Activated B cell treated with CpG ODN at 0.5 μM for 24 hours (primary cell): ENCODE measurements around the gene NFIL3. TPM values are rescaled to one million over a fixed set of nuclear protein-coding genes. Genes with fewer than 3 reads are reported as not detected.
"Not testable (repeated sequence)": the region's sequence is repeated elsewhere in the genome, so short reads cannot be mapped to it uniquely, and the experiment has no call there.

Source experiments
- ATAC-seq: fragments of 200-7000 bp; cut with Tn5 transposase; one replicate; pipeline ENCODE4 v1.10.0; 2021; ENCODE audit warnings: low read depth, mild to moderate bottlenecking, moderate library complexity
- CTCF ChIA-PET: fragments of 350-600 bp; sonication (Branson Sonifier 250); formaldehyde crosslinking; loops from one replicate; lab custom pipeline; 2021; ENCODE audit warnings: antibody characterized with exemption; lab: Charles Lee
- POLR2A ChIA-PET: fragments of 350-600 bp; sonication (Branson Sonifier 250); formaldehyde crosslinking; loops from one replicate; lab custom pipeline; 2021; ENCODE audit warnings: antibody characterized with exemption; lab: Charles Lee
- DNase-seq: peaks from one replicate; pipeline ENCODE4 v3.0.0; 2022
- H3K27ac Mint-ChIP-seq: one replicate; pipeline ENCODE4 v1.8.0; 2020; ENCODE audit warnings: mixed read lengths
- H3K27me3 Mint-ChIP-seq: one replicate; pipeline ENCODE4 v1.8.0; 2021; ENCODE audit warnings: mixed read lengths
- H3K36me3 Mint-ChIP-seq: one replicate; pipeline ENCODE4 v1.8.0; 2021; ENCODE audit warnings: low read depth, mixed read lengths
- H3K4me1 Mint-ChIP-seq: one replicate; pipeline ENCODE4 v1.8.0; 2021; ENCODE audit warnings: mixed read lengths
- H3K4me3 Mint-ChIP-seq: one replicate; pipeline ENCODE4 v1.8.0; 2020; ENCODE audit warnings: mild to moderate bottlenecking, mixed read lengths
- H3K9me3 Mint-ChIP-seq: one replicate; pipeline ENCODE4 v1.8.0; 2020; ENCODE audit warnings: mixed read lengths
- intact Hi-C: fragments of 100-400 bp; cut with micrococcal nuclease; formaldehyde crosslinking; loops from one replicate; pipeline ENCODE4 v1.15.1; 2024
- total RNA-seq: library from RNA; stranded (reverse); gene quantifications from 2 replicates; pipeline ENCODE4 v1.2.3, GENCODE V29; 2022
- TF ChIP-seq, protein P1 (sequence below): fragments of 200-600 bp; IDR thresholded peaks from one replicate; pipeline ENCODE4 v1.8.0; 2022; ENCODE audit warnings: antibody characterized with exemption, mild to moderate bottlenecking

NFIL3 gene
- total RNA-seq, 1 donor from 2014 or later = 3.1 TPM

DNA sequence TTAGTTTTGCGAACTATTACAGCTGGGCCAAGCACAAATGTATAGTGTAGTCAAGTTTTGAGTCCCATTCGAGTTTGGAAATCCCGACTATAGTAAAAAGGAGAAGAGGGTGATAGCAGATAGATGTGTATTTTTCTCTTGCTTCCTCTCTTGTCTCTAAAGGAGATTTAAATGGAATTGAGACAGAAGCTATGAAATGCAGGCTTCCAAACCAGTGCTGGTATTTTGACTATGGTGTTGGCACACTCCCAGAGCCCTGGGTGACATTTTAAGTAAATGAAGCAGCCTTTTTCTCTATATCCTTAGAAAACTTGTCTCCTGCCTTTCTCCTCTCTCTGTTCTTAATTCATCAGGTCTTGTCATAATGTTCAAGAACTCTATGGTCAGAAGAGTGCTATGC, 44.2 kb downstream of the NFIL3 start:
- no peaks in the 10 kb centered on the region for H3K36me3 Mint-ChIP-seq
- no peak overlapping the region for H3K4me3 Mint-ChIP-seq
- ATAC-seq = no peak
- ChIA-PET POLR2A (no interaction called here), CTCF (no interaction called here)
- no peak overlapping the region for H3K27ac Mint-ChIP-seq
- TF ChIP-seq, protein P1, sequence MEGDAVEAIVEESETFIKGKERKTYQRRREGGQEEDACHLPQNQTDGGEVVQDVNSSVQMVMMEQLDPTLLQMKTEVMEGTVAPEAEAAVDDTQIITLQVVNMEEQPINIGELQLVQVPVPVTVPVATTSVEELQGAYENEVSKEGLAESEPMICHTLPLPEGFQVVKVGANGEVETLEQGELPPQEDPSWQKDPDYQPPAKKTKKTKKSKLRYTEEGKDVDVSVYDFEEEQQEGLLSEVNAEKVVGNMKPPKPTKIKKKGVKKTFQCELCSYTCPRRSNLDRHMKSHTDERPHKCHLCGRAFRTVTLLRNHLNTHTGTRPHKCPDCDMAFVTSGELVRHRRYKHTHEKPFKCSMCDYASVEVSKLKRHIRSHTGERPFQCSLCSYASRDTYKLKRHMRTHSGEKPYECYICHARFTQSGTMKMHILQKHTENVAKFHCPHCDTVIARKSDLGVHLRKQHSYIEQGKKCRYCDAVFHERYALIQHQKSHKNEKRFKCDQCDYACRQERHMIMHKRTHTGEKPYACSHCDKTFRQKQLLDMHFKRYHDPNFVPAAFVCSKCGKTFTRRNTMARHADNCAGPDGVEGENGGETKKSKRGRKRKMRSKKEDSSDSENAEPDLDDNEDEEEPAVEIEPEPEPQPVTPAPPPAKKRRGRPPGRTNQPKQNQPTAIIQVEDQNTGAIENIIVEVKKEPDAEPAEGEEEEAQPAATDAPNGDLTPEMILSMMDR = no peak
- peaks cover 6% of the 10 kb centered on the region for H3K27me3 Mint-ChIP-seq
- H3K4me1 Mint-ChIP-seq = no peaks in the 10 kb centered on the region
- intact Hi-C loops = no loop called here
- no peak for DNase-seq
- H3K9me3 Mint-ChIP-seq = peaks cover 3% of the 10 kb centered on the region

DNA sequence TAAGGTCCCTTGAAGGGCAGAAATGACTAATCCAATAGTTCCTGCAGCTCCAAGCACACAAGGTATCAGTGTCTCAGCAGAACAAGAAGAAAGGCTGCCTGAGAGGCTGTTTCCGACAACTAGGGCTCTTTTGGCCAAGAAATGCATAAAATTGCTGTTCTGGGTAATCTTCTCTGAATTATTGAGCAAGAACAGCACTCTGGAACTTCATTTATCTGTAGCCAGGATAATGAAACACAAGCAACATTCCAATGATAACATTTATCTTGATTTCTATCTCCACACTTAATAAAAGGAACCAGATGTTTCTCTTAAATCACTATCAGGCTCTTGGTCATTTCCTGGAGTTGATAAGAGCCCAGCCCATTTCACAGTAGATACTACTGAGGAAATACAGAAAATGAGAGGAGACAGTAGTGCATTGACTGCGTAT, 44.9 kb downstream of the NFIL3 start:
- H3K9me3 Mint-ChIP-seq = peaks cover 3% of the 10 kb centered on the region
- DNase-seq = no peak
- ChIA-PET POLR2A (no interaction called here), CTCF (no interaction called here)
- no peak overlapping the region for H3K27ac Mint-ChIP-seq
- TF ChIP-seq, protein P1 = no peak
- H3K36me3 Mint-ChIP-seq = no peaks in the 10 kb centered on the region
- intact Hi-C loops = no loop called here
- H3K4me3 Mint-ChIP-seq = no peak overlapping the region
- no peaks in the 10 kb centered on the region for H3K4me1 Mint-ChIP-seq
- peaks cover 6% of the 10 kb centered on the region for H3K27me3 Mint-ChIP-seq
- ATAC-seq = no peak

DNA sequence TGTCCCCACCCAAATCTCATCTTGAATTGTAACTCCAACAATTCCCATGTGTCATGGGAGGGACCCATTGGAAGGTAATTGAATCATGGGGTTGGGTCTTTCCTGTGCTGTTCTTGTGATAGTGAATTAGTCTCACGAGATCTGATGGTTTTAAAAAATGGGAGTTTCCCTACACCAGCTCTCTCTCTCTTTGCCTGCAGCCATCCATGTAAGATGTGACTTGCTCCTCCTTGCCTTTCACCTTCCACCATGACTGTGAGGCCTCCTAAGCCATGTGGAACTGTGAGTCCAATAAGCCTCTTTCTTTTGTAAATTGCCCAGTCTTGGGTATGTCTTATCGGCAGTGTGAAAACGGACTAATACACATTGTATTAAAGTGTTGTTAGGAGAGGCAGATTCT, 45.6 kb downstream of the NFIL3 start:
- H3K27ac Mint-ChIP-seq, DNase-seq, H3K36me3 Mint-ChIP-seq, H3K4me1 Mint-ChIP-seq, intact Hi-C loops, H3K27me3 Mint-ChIP-seq, POLR2A ChIA-PET, H3K4me3 Mint-ChIP-seq, ATAC-seq, H3K9me3 Mint-ChIP-seq, CTCF ChIA-PET: not testable (repeated sequence)

DNA sequence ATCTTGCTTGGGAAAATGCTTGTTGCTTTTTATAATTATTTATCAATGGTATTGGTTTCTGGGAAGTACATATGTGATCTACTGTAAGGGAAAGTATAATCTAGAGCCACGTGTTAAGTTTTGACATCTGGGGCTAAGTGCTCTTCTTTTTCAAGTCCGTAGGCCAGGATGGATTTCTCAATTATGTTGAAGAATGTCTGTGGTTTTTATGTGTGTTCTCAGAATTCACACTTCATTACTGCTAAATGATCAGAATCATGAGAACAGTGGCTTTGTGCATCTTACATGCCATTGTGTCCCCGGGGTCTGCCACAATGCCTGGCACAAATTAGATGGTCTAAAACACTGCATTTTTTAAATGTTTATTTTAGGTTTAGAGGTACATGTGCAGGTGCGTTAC, 47.4 kb downstream of the NFIL3 start:
- intact Hi-C loops = no loop called here
- DNase-seq (no peak), ATAC-seq (no peak)
- Mint-ChIP-seq H3K27me3 (peaks cover 3% of the 10 kb centered on the region), H3K9me3 (peaks cover 3% of the 10 kb centered on the region), H3K4me1 (no peaks in the 10 kb centered on the region), H3K4me3 (no peak overlapping the region), H3K27ac (no peak overlapping the region), H3K36me3 (no peaks in the 10 kb centered on the region)
- TF ChIP-seq, protein P1 = no peak
- ChIA-PET CTCF (no interaction called here), POLR2A (no interaction called here)

DNA sequence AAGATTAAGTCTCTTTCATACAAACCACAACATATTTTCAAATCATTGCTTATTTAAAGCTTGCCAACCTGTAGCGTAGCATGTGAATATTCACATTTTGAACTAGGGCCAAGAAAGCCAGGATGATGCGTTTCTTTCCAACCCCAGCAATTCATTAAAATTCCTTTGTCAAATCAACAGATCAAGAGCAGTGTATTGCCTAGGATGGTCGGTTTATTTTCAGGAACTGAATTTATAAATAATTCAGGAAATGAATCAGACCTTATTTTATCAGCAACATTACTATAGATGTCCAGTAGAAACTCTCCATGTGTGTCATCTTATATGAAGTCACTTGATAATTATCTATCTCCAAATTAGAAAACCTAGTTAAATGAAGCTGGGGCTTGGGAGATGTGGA, 48.7 kb downstream of the NFIL3 start:
- Mint-ChIP-seq H3K9me3 (peaks cover 3% of the 10 kb centered on the region), H3K27ac (no peak overlapping the region), H3K4me3 (no peak overlapping the region), H3K27me3 (peaks cover 1% of the 10 kb centered on the region), H3K4me1 (no peaks in the 10 kb centered on the region), H3K36me3 (no peaks in the 10 kb centered on the region)
- DNase-seq (no peak), ATAC-seq (no peak)
- CTCF ChIA-PET = no interaction called here
- POLR2A ChIA-PET = no interaction called here
- TF ChIP-seq, protein P1 = no peak
- intact Hi-C loops = no loop called here

DNA sequence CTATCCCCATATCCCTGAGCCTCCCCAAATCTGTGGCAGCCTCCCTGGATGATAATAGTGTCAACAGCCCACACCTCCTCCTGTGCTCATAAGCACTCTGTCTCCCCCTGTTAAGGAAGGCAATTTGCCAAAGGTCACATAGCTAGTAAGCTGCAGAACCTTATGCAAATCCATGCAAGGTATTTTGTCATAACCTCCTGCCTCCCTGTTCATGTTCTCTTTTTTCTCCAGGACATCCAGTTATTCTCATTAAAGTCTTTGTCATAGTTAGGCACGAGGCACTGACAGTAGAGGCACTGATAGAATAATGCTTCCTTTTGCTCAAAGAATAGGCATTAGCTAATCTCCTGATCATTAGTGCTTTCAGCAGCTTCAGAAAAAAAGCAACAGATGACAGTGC, 51.7 kb downstream of the NFIL3 start:
- POLR2A ChIA-PET = no interaction called here

DNA sequence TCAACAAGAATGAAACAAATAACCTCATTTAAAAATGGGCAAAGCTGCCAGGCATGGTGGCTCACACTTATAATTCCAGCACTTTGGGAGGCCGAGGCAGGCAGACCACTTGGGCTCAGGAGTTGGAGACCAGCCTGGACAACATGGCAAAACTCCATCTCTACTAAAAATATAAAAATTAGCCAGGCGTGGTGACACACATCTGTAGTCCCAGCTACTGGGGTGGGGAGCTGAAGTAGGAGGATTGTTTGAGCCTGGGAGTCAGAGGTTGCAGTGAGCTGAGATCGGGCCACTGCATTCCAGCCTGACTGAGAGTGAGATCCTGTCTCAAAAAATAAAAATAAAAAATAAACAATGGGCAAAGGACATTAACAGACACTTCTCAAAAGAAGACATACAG, 53.6 kb downstream of the NFIL3 start:
- H3K36me3 Mint-ChIP-seq, H3K27ac Mint-ChIP-seq, ATAC-seq: not testable (repeated sequence)

More for the DNA sequence above, 51.7 kb downstream of the NFIL3 start:
- CTCF ChIA-PET = no interaction called here
- no peaks in the 10 kb centered on the region for H3K9me3 Mint-ChIP-seq
- DNase-seq (no peak), ATAC-seq (no peak)
- H3K36me3 Mint-ChIP-seq = no peaks in the 10 kb centered on the region
- H3K27me3 Mint-ChIP-seq = peaks cover 12% of the 10 kb centered on the region
- intact Hi-C loops = no loop called here
- no peak overlapping the region for H3K4me3 Mint-ChIP-seq
- H3K27ac Mint-ChIP-seq = no peak overlapping the region
- TF ChIP-seq, protein P1 = no peak
- no peaks in the 10 kb centered on the region for H3K4me1 Mint-ChIP-seq

More for the DNA sequence above, 53.6 kb downstream of the NFIL3 start:
- POLR2A ChIA-PET, H3K4me3 Mint-ChIP-seq, CTCF ChIA-PET, intact Hi-C loops, H3K9me3 Mint-ChIP-seq, H3K4me1 Mint-ChIP-seq, DNase-seq: not testable (repeated sequence)
- H3K27me3 Mint-ChIP-seq = peaks cover 12% of the 10 kb centered on the region
